Stromal cell of bone marrow (primary cell): ENCODE results near the gene ANKRD63.

Experiments used
- DNase-seq: peaks from one replicate; pipeline ENCODE4 v3.0.0-alpha.2; 2012; ENCODE audit warnings: low read depth

The ANKRD63 gene

GRCh38 chr15:40243126-40243810 is 39.6 kb downstream of the ANKRD63 start:
- DNase-seq: no peak

- DNase-seq: no peak
Observed at GRCh38 chr15:40242601-40243000, 40.3 kb downstream of the ANKRD63 start.

- no peak for DNase-seq
Observed at GRCh38 chr15:40242213-40242599, 40.7 kb downstream of the ANKRD63 start.

GRCh38 chr15:40241269-40242212 is 41.3 kb downstream of the ANKRD63 start:
- no peak for DNase-seq

- no peak for DNase-seq
Observed at GRCh38 chr15:40240619-40241221, 42.1 kb downstream of the ANKRD63 start.

- no peak for DNase-seq
Observed at GRCh38 chr15:40239693-40240618, 42.9 kb downstream of the ANKRD63 start.

DNA sequence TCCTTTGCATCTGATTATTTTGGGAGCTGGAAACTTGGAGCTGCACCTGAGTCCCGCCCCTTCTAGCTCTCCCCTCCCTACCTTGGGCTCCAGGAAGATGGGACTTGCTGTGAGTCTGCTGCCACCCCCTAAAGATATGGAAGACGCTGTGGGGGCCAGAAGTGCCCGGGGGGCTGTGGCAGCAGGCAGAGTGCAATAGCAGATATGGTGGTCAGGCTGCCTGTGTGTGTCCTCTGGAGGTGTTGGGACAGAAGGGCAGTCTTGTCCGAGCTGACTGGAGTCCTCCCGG is 43.5 kb downstream of the ANKRD63 start:
- no peak for DNase-seq

- DNase-seq: no peak
Observed at GRCh38 chr15:40238532-40239403, 44.1 kb downstream of the ANKRD63 start, which contains the start of gene PAK6. PAK6 (plus strand) TSS chr15:40239063; CDS start chr15:40264786, 25,723 bp downstream.

- no peak for DNase-seq
Observed at GRCh38 chr15:40235201-40235885, 47.5 kb downstream of the ANKRD63 start.

DNA sequence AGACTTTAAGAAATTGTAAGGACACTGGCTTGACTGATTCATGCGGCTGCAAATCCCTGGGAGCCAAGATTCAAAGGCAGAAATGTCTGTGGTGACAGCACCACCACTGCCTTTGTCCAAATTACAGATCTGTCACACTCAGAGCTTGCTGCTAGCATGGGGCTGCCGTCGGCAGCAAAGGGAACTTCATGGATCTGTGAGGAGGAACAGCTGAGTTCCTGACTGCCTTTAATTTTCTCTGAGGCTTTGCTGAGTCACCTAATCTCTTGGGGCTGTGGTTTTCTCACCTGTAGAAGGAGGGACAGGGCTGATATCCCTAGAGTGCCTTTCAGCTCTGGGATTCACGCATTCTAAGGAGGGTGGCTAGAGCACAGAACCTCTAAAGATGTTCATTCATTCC is 48.1 kb downstream of the ANKRD63 start:
- no peak for DNase-seq

GRCh38 chr15:40233727-40234577 is 48.9 kb downstream of the ANKRD63 start:
- no peak for DNase-seq

GRCh38 chr15:40232625-40233070 is 50.2 kb downstream of the ANKRD63 start:
- DNase-seq: no peak
